HCT116 (cell line): Measurements from ENCODE around the gene PCNP.
"Not testable (repeated sequence)": the region's sequence is repeated elsewhere in the genome, so short reads cannot be mapped to it uniquely, and the experiment has no call there.

Source experiments
- EZH2 ChIP-seq: fragments of 200-600 bp; sonication (generic); IDR thresholded peaks from 2 replicates; pipeline ENCODE4 v1.6.1; 2017; ENCODE audit warnings: antibody characterized with exemption, mixed run types
- POLR2A ChIP-seq: IDR thresholded peaks from 2 replicates; pipeline ENCODE4 v1.7.0; 2011; ENCODE audit warnings: borderline replicate concordance; ENCODE audit not compliant: insufficient read depth, insufficient read length; ENCODE audit errors: extremely low read depth
- POLR2AphosphoS5 ChIP-seq: IDR thresholded peaks from 2 replicates; pipeline ENCODE4 v1.6.1; 2011; ENCODE audit warnings: mild to moderate bottlenecking, low read depth, low read length, moderate library complexity
- SIN3A ChIP-seq: IDR thresholded peaks from 2 replicates; pipeline ENCODE4 v1.6.1; 2012; ENCODE audit warnings: low read depth
- TF ChIP-seq, protein P1 (sequence below), 3 experiments: fragments of 200-600 bp in 1 of 3; sonication (generic) in 1 of 3; IDR thresholded peaks in 2 of 3; conservative IDR thresholded peaks in 1 of 3; 2 replicates each; pipeline ENCODE4 v1.5.1; 2012 to 2017; ENCODE audit warnings: low read depth in 2 of 3, low read length in 2 of 3, antibody characterized with exemption in 1 of 3, borderline replicate concordance in 1 of 3, control low read depth in 1 of 3, mild to moderate bottlenecking in 1 of 3, mixed read lengths in 1 of 3, mixed run types in 1 of 3, moderate library complexity in 1 of 3; ENCODE audit not compliant: insufficient read depth in 1 of 3
- TF ChIP-seq, protein P2 (sequence below): IDR thresholded peaks from 2 replicates; pipeline ENCODE4 v1.6.1; 2012

DNA sequence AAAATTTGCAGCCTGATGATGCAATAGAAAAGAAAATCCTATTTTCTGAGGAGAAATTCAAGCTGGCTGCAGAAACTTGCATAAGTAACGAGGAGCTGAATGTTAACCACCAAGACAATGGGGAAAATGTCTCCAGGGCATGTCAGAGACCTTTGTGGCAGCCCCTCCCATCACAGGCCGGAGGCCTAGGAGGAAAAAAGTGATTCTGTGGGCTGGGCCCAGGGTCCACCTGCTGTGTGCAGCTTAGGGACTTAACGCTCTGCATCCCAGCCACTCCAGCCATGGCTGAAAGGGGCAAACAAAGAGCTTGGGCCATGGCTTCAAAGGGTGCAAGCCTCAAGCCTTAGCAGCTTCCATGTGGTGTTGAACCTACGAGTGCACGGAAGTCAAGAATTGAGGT, 20.6 kb upstream of the PCNP start:
- TF ChIP-seq, protein P1, sequence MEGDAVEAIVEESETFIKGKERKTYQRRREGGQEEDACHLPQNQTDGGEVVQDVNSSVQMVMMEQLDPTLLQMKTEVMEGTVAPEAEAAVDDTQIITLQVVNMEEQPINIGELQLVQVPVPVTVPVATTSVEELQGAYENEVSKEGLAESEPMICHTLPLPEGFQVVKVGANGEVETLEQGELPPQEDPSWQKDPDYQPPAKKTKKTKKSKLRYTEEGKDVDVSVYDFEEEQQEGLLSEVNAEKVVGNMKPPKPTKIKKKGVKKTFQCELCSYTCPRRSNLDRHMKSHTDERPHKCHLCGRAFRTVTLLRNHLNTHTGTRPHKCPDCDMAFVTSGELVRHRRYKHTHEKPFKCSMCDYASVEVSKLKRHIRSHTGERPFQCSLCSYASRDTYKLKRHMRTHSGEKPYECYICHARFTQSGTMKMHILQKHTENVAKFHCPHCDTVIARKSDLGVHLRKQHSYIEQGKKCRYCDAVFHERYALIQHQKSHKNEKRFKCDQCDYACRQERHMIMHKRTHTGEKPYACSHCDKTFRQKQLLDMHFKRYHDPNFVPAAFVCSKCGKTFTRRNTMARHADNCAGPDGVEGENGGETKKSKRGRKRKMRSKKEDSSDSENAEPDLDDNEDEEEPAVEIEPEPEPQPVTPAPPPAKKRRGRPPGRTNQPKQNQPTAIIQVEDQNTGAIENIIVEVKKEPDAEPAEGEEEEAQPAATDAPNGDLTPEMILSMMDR (IDR thresholded peaks at IDR 0.05 in 2 of 3, conservative IDR thresholded peaks at IDR 0.05 in 1 of 3; ENCODE audit: borderline replicate concordance in 1 of 3, insufficient read depth in 1 of 3, low read depth in 2 of 3, low read length in 2 of 3): not testable (repeated sequence)
- not testable (repeated sequence) for TF ChIP-seq EZH2, POLR2AphosphoS5, SIN3A, POLR2A
- TF ChIP-seq, protein P2, sequence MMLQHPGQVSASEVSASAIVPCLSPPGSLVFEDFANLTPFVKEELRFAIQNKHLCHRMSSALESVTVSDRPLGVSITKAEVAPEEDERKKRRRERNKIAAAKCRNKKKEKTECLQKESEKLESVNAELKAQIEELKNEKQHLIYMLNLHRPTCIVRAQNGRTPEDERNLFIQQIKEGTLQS: not testable (repeated sequence)
